Brain microvascular endothelial cell (primary cell): ENCODE measurements around the gene TMEM184A.
"Not testable (repeated sequence)": the region's sequence is repeated elsewhere in the genome, so short reads cannot be mapped to it uniquely, and the experiment has no call there.

Experiments
- DNase-seq: peaks from one replicate; pipeline ENCODE4 v3.0.0-alpha.2; 2020
- H3K27ac ChIP-seq: fragments of 250-450 bp; sonication (Bioruptor Pico); 2 replicates; pipeline ENCODE4 v1.5.1; 2020; ENCODE audit warnings: mild to moderate bottlenecking, moderate library complexity
- H3K27me3 ChIP-seq: fragments of 250-450 bp; sonication (Bioruptor Pico); replicated peaks from 2 replicates; pipeline ENCODE4 v1.5.1; 2020; ENCODE audit warnings: mild to moderate bottlenecking
- H3K36me3 ChIP-seq: fragments of 250-450 bp; sonication (Bioruptor Pico); replicated peaks from 2 replicates; pipeline ENCODE4 v1.5.1; 2020; ENCODE audit warnings: mild to moderate bottlenecking
- H3K4me3 ChIP-seq: 2 replicates; pipeline ENCODE4 v1.5.1; 2011; ENCODE audit warnings: low read depth, mild to moderate bottlenecking, control low read depth, low read length, moderate library complexity
- in situ Hi-C: cut with HindIII; loops from 2 replicates; pipeline ENCODE4 v1.10.0; 2017; ENCODE audit warnings: low sequenced_read_pairs, low pct_ligation_motif_present
- TF ChIP-seq, protein P1 (sequence below): IDR thresholded peaks from 2 replicates; pipeline ENCODE4 v1.5.1; 2011; ENCODE audit warnings: low read depth, mild to moderate bottlenecking, moderate library complexity, low read length, control low read depth, inconsistent platforms; ENCODE audit errors: missing control alignments

The TMEM184A gene

DNA sequence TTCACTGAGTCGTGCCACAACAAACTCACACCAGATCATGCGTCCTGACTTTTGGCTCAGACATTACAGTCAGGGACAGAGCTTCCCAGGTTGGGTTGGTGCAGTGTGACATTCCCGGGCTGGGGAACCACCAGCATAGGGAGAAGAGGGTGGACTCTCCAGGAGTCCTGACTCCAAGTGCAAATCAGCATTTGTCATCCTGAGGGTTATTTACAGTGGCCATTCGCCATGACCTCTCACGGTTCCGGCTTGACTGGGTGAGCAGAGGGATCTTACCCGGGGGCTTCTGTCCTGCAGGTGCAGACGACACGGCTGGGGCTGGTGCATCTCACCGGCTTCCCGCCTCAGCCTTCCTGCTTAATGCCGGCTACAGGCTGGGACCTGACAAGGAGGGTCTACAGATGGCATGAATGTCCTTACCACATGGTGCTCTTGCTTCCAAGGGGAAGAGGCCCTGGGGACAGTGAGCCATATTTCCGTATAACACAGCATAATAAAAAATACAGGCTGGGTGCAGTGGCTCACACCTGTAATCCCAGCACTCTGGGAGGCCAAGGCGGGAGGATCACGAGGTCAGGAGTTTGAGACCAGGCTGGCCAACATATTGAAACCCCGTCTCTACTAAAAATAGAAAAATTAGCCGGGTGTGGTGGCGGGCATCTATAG lies 39.3 kb downstream of the TMEM184A start:
- Histone ChIP-seq H3K27ac (no peak overlapping the region), H3K4me3 (no peak overlapping the region), H3K27me3 (no peaks in the 10 kb centered on the region), H3K36me3 (no peaks in the 10 kb centered on the region)
- TF ChIP-seq, protein P1, sequence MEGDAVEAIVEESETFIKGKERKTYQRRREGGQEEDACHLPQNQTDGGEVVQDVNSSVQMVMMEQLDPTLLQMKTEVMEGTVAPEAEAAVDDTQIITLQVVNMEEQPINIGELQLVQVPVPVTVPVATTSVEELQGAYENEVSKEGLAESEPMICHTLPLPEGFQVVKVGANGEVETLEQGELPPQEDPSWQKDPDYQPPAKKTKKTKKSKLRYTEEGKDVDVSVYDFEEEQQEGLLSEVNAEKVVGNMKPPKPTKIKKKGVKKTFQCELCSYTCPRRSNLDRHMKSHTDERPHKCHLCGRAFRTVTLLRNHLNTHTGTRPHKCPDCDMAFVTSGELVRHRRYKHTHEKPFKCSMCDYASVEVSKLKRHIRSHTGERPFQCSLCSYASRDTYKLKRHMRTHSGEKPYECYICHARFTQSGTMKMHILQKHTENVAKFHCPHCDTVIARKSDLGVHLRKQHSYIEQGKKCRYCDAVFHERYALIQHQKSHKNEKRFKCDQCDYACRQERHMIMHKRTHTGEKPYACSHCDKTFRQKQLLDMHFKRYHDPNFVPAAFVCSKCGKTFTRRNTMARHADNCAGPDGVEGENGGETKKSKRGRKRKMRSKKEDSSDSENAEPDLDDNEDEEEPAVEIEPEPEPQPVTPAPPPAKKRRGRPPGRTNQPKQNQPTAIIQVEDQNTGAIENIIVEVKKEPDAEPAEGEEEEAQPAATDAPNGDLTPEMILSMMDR, result no peak
- DNase-seq, result no peak
- in situ Hi-C loops, result no loop called here

DNA sequence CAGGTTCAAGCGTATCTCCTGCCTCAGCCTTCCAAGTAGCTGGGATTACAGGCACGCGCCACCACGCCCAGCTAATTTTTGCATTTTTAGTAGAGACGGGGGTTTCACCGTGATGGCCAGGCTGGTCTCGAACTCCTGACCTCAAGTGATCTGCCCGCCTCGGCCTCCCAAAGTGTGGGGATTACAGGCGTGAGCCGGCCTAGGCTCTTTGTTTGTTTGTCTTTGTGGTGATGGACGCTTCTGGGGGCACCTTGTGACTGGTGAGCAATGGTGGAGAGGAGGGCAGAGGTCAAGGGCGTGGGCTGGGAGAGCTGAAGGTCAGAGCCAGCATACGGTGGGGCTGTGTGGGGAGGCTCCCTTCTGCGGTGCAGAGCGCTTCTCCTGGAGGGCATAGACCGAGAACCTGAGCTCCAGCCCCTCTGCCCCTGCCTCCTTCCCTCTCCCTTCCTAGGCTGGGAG lies 40.5 kb downstream of the TMEM184A start:
- H3K4me3 ChIP-seq, in situ Hi-C loops: not testable (repeated sequence)

DNA sequence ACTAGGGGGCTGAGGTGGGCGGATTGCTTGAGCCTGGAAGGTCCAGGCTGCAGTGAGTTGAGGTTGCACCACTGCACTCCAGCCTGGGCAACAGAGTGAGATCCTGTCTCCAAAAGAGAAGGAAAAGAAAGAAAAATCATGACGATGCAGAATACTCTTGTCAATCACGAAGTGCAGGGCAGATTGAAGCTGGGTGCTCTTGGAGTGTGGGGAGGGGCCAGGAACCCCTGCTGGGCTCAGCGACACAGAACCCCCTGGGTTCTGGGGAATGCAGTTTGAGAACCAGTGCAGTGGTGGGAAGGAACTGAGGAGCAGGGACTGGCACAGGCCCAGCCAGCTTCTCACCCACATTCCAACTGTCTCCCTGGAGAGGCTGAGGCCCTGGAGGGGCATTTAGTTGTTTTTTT lies 41.0 kb downstream of the TMEM184A start:
- Histone ChIP-seq H3K27me3 (no peaks in the 10 kb centered on the region), H3K27ac (no peak overlapping the region), H3K4me3 (no peak overlapping the region), H3K36me3 (no peaks in the 10 kb centered on the region)
- in situ Hi-C loops, result no loop called here
- DNase-seq, result no peak
- TF ChIP-seq, protein P1, result no peak

More for the DNA sequence above, 40.5 kb downstream of the TMEM184A start:
- H3K36me3 ChIP-seq, DNase-seq, H3K27me3 ChIP-seq, H3K27ac ChIP-seq: not testable (repeated sequence)

DNA sequence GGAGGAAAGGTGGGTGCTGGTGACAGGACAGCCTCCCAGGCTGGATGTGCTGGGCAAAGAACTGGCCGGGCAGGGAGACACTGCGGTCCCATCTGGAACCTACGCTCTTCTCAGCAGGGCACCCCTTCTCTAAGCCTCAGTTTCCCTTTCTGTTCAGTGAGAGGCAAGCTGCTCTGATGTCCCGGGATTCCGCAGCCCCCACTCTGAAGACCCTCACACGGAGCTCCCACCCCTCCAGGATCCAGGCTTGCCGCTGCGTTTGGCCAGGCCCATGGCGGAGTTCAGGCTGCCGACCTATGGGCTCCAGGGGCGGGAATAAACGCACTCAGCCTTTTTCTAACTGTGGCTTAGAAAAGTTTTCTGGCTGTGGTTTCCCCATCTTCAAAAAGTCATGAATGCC lies 41.6 kb downstream of the TMEM184A start:
- Histone ChIP-seq H3K27me3 (no peaks in the 10 kb centered on the region), H3K36me3 (no peaks in the 10 kb centered on the region), H3K27ac (no peak overlapping the region), H3K4me3 (no peak overlapping the region)
- DNase-seq, result no peak
- in situ Hi-C loops, result no loop called here
- TF ChIP-seq, protein P1, result no peak

DNA sequence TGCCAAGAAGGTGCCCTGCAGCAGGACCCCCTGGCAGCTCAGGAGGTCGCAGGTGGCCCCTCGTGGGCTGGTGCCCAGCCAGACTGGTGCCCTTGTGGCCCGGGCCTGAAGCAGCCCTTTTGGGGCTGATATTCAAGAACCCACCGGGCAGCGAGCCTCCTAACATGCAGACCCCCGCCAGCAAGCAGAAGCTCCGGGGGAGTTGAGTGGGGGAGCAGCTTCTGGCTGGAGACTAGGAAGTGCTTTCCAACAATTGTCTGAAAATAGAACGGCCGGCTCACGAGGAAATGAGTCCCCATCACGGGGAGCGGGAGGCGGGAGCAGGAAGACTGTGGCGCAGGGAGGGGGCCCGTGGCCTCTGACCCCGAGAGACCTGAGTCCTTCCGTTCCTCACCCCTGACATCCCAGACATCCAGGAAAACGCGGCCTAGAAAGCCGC lies 42.3 kb downstream of the TMEM184A start:
- TF ChIP-seq, protein P1, result no peak
- Histone ChIP-seq H3K4me3 (no peak overlapping the region), H3K27ac (peak overlapping the region; percentile 74), H3K36me3 (no peaks in the 10 kb centered on the region), H3K27me3 (no peaks in the 10 kb centered on the region)
- in situ Hi-C loops, result no loop called here
- no peak for DNase-seq

DNA sequence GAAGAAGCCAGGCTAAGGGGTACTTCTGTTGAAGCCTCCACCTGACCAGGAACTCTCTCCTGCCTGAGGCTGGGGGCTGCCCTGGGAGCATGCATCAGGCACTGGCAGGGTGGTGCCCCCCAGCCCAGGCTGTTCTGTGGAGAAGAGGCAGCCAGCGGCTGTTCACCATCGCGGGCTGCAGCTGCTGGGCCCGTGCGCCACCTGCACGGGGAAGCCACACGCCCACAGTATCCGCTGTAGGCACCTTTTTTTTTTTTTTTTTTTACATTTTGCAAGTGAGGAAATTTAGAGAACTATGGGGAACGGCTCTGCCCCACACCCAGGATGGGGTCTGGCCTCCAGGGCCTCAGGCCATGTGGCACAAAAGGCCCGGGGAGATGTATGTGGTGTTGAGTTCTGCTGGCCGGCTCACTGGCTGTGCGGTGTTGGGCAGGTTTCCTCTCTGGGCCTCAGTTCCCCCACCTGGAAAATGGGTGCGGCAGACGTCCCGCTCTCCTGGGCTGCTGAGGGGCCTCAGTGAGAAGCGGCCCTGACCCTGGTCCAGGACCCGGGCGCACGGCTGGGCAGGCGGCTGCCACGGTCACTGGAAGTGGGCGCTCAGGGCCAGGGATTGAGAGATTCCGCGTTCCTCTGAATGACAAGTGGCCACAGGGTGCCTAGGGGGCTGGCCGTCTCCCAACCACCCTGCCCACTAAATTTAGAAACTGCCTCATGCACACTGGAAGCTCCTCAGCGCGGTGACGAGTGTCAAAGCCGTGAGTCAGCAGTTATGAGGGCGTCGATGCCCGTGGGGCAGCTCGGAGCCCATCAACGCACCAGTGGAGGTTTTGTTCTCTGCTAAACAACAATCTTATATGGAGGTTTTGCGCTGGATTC lies 43.0 kb downstream of the TMEM184A start:
- TF ChIP-seq, protein P1, result no peak
- in situ Hi-C loops, result no loop called here
- H3K4me3 ChIP-seq, result no peak overlapping the region

More for the DNA sequence above, 43.0 kb downstream of the TMEM184A start:
- no peaks in the 10 kb centered on the region for H3K36me3 ChIP-seq
- peak; percentile 81 for DNase-seq
- H3K27me3 ChIP-seq, result no peaks in the 10 kb centered on the region
- peak overlapping the region; percentile 74 for H3K27ac ChIP-seq
